ENCODE results near the gene RHOU. TPM values are rescaled to one million over a fixed set of nuclear protein-coding genes. Genes with fewer than 3 reads are reported as not detected.
"Not testable (repeated sequence)": the region's sequence is repeated elsewhere in the genome, so short reads cannot be mapped to it uniquely, and the experiment has no call there.

RHOU gene
- total and polyA plus RNA-seq, 7 donors: 5.7 to 90.9 (median 18.9) TPM

DNA sequence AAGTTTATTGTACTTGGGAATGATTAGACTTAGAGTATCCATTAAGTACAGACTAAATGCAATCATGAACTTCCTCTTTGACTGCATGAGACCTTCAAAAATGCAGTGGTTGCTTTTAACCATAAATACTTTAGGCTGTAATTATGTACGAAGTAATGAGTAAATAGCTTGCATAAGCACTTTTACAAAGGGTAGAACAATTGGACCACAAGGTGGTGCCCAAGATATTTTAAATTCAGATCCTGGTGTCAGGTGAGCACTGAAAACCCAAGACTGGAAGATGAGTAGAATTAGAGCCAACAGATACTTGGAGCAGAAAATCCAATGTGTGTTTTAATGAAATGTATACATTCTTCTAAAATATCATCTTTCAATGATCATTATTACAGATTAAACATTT, 43.4 kb upstream of the RHOU start:
- Histone ChIP-seq H3K4me1 (no peaks in the 10 kb centered on the region), H3K9me3 (no peaks in the 10 kb centered on the region), H3K27ac (no peak overlapping the region), H3K4me3 (no peak overlapping the region), H3K36me3 (ENCODE audit: insufficient read depth in 1 of 2, low read depth in 1 of 2) (no peaks in the 10 kb centered on the region), H3K27me3 (ENCODE audit: insufficient read depth in 3 of 3, low read length in 2 of 3) (peaks cover 0 to 6% (median 2%) of the 10 kb centered on the region in 3 donors)
- 8 to 23% (median 11%) methylated on average over 1 of the region's 1 CpG for WGBS, 3 donors
- ATAC-seq (peak in 2 of 4 donors; percentile 50 to 75), DNase-seq (no peak)
- TF ChIP-seq, protein P1, sequence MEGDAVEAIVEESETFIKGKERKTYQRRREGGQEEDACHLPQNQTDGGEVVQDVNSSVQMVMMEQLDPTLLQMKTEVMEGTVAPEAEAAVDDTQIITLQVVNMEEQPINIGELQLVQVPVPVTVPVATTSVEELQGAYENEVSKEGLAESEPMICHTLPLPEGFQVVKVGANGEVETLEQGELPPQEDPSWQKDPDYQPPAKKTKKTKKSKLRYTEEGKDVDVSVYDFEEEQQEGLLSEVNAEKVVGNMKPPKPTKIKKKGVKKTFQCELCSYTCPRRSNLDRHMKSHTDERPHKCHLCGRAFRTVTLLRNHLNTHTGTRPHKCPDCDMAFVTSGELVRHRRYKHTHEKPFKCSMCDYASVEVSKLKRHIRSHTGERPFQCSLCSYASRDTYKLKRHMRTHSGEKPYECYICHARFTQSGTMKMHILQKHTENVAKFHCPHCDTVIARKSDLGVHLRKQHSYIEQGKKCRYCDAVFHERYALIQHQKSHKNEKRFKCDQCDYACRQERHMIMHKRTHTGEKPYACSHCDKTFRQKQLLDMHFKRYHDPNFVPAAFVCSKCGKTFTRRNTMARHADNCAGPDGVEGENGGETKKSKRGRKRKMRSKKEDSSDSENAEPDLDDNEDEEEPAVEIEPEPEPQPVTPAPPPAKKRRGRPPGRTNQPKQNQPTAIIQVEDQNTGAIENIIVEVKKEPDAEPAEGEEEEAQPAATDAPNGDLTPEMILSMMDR (IDR thresholded peaks at IDR 0.05): peak; percentile 52
- intact Hi-C loops (cut with DNase I): loop anchor here in 1 of 2 donors (10.0 kb wide), 1 partner anchor 533 kb away; no protein-coding TSS in a partner anchor

DNA sequence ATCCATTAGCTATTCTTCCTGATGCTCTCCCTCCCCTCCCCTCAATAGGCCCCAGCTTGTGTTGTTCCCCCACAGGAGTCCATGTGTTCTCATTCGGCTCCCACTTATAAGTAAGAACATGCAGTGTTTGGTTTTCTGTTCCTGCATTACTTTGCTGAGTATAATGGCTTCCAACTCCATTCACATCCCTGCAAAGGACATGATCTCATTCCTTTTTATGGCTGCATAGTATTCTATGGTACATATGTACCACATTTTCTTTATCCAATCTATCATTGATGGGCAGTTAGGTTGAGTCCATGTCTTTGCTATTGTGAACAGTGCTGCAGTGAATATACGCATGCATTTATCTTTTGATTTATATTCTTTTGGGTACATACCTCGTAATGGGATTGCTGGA, 40.8 kb upstream of the RHOU start:
- H3K27me3 ChIP-seq (ENCODE audit: insufficient read depth in 3 of 3, low read length in 2 of 3); H3K9me3 ChIP-seq; ATAC-seq; H3K4me3 ChIP-seq; H3K4me1 ChIP-seq; H3K27ac ChIP-seq; DNase-seq; H3K36me3 ChIP-seq (ENCODE audit: insufficient read depth in 1 of 2, low read depth in 1 of 2): not testable (repeated sequence)
- WGBS, 3 donors: 98 to 99% (median 98%) methylated on average over 3 of the region's 3 CpGs
- intact Hi-C loops (cut with DNase I): loop anchor here in 1 of 2 donors (10.0 kb wide), 1 partner anchor 530 kb away; no protein-coding TSS in a partner anchor

- DNase-seq: no peak
- H3K27ac ChIP-seq: no peak overlapping the region
- H3K27me3 ChIP-seq (ENCODE audit: insufficient read depth in 3 of 3, low read length in 2 of 3): peaks cover 0 to 2% (median 0%) of the 10 kb centered on the region in 3 donors
- intact Hi-C loops (cut with DNase I): loop anchor here in 1 of 2 donors (10.0 kb wide), 1 partner anchor 530 kb away; no protein-coding TSS in a partner anchor
- no peaks in the 10 kb centered on the region for H3K9me3 ChIP-seq
- H3K36me3 ChIP-seq (ENCODE audit: insufficient read depth in 1 of 2, low read depth in 1 of 2): no peaks in the 10 kb centered on the region
- 82 to 93% (median 82%) methylated on average over 9 of the region's 9 CpGs for WGBS, 3 donors
- H3K4me3 ChIP-seq: no peak overlapping the region
- TF ChIP-seq, protein P1 (IDR thresholded peaks at IDR 0.05): no peak
- no peak for ATAC-seq
- H3K4me1 ChIP-seq: no peaks in the 10 kb centered on the region
Observed at GRCh38 chr1:228695015-228695955, 40.0 kb upstream of the RHOU start.

DNA sequence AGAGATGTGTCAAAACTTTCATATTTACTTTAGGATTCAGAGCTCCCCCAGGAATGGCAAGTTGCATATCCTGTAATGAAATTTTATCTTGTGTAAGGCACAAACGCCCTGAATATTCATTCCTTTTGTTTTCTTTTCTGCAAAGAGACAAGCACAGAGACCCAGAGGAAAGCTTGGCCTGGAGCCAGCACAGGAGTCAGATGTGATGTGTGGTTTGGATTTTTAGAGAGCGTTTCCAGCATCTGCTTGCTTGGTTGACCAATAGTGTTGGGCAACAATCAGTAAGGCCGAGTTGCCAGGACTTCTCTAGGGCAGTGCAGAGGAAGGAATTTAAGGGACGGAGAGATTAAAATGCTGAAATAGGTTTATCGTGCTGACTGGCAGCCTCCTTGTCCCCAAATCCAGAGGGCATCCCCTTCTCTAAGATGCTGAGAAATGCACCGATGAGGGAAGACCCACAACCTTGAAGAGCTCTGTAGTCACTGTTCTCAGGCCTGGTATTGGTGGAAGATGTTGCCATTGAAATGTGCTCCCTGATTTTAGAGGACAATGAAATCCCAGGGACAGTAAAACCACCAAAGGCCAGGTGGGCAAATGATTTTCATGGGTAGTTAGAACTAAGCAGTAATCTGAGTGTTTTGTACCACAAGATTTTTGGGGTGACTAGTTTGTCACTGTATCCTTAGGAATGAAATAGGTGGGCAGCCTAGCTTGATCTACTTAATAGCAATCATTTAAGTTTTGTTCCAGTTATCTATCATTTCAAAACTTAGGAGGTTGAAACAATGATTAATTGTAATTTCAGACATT, 37.9 kb upstream of the RHOU start:
- no peaks in the 10 kb centered on the region for H3K4me1 ChIP-seq
- no peak overlapping the region for H3K4me3 ChIP-seq
- peaks cover 0 to 2% (median 0%) of the 10 kb centered on the region in 3 donors for H3K27me3 ChIP-seq (ENCODE audit: insufficient read depth in 3 of 3, low read length in 2 of 3)
- DNase-seq: peak; percentile 67 to 85
- no peak overlapping the region for H3K27ac ChIP-seq
- H3K9me3 ChIP-seq: no peaks in the 10 kb centered on the region
- H3K36me3 ChIP-seq (ENCODE audit: insufficient read depth in 1 of 2, low read depth in 1 of 2): no peaks in the 10 kb centered on the region
- WGBS, 3 donors: 20 to 32% (median 23%) methylated on average over 6 of the region's 6 CpGs
- TF ChIP-seq, protein P1 (IDR thresholded peaks at IDR 0.05): no peak
- intact Hi-C loops (cut with DNase I): loop anchor here (2.0 to 10.0 kb wide), 2 partner anchors 19 to 527 kb away; no protein-coding TSS in a partner anchor
- peak in 3 of 4 donors; percentile 61 to 73 (median 62) for ATAC-seq

All from psoas muscle (tissue), 8 donors.